ENCODE results near the gene GGPS1. TPM values are rescaled to one million over a fixed set of nuclear protein-coding genes. Genes with fewer than 3 reads are reported as not detected.
"Not testable (repeated sequence)": the region's sequence is repeated elsewhere in the genome, so short reads cannot be mapped to it uniquely, and the experiment has no call there.

GGPS1 gene
- total RNA-seq, 1 donor from 2014 or later, result 13.0 TPM

DNA sequence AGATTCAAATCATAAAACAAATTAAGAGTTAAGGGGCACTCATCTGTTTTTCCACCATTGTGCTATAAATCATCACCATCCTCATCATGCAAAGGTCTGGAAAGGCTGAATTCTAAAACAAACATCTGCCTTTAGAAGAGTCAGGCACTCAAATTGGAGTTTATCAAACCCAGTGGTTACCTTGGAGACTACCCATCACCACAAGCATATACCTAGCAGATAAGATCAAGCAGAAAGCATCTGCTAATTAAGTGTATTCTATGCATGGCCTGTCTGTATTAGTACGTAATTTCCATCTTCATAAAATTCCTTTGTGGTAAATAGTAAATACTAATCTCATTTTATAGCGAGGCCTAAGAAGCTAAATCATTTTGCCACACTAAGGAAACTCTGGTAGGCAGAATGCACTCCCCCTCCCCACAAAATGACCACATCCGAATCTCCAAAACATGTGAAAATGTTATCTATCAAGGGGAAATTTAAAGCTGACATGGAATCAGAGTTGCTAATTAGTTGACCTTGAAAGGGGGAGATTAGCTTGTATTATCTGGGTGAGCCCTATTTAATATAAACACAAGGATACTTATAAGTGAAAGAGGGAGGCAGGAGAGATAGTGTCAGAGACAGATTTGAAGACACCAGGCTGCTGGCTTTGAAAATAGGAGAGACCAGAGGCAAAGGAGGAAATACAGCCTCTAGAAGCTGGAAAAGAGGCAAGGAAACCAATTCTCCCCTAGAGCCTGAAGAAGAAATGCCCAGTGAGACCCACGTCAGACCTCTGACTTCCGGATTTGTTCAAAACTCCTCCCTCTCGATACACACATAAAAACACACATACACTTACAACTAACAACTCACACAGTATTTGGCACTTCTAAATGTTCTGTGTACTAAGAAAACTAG is 23.6 kb upstream of the GGPS1 start:
- H3K27ac ChIP-seq, result no peak overlapping the region
- intact Hi-C loops (cut with DNase I), result no loop called here
- H3K36me3 ChIP-seq, result no peaks in the 10 kb centered on the region
- H3K9me3 ChIP-seq, result no peaks in the 10 kb centered on the region
- H3K4me1 ChIP-seq, result peaks cover 73% of the 10 kb centered on the region
- H3K4me3 ChIP-seq, result no peak overlapping the region
- DNase-seq (ENCODE audit: extremely low spot score in 2 of 2), result no peak
- TF ChIP-seq POLR2A (IDR thresholded peaks at IDR 0.05) (no peak), POLR2AphosphoS5 (IDR thresholded peaks at IDR 0.05; ENCODE audit: insufficient read depth in 1 of 2, low read depth in 1 of 2) (no peak)
- TF ChIP-seq, protein P1, sequence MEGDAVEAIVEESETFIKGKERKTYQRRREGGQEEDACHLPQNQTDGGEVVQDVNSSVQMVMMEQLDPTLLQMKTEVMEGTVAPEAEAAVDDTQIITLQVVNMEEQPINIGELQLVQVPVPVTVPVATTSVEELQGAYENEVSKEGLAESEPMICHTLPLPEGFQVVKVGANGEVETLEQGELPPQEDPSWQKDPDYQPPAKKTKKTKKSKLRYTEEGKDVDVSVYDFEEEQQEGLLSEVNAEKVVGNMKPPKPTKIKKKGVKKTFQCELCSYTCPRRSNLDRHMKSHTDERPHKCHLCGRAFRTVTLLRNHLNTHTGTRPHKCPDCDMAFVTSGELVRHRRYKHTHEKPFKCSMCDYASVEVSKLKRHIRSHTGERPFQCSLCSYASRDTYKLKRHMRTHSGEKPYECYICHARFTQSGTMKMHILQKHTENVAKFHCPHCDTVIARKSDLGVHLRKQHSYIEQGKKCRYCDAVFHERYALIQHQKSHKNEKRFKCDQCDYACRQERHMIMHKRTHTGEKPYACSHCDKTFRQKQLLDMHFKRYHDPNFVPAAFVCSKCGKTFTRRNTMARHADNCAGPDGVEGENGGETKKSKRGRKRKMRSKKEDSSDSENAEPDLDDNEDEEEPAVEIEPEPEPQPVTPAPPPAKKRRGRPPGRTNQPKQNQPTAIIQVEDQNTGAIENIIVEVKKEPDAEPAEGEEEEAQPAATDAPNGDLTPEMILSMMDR (IDR thresholded peaks at IDR 0.05), result no peak
- no peaks in the 10 kb centered on the region for H3K27me3 ChIP-seq

DNA sequence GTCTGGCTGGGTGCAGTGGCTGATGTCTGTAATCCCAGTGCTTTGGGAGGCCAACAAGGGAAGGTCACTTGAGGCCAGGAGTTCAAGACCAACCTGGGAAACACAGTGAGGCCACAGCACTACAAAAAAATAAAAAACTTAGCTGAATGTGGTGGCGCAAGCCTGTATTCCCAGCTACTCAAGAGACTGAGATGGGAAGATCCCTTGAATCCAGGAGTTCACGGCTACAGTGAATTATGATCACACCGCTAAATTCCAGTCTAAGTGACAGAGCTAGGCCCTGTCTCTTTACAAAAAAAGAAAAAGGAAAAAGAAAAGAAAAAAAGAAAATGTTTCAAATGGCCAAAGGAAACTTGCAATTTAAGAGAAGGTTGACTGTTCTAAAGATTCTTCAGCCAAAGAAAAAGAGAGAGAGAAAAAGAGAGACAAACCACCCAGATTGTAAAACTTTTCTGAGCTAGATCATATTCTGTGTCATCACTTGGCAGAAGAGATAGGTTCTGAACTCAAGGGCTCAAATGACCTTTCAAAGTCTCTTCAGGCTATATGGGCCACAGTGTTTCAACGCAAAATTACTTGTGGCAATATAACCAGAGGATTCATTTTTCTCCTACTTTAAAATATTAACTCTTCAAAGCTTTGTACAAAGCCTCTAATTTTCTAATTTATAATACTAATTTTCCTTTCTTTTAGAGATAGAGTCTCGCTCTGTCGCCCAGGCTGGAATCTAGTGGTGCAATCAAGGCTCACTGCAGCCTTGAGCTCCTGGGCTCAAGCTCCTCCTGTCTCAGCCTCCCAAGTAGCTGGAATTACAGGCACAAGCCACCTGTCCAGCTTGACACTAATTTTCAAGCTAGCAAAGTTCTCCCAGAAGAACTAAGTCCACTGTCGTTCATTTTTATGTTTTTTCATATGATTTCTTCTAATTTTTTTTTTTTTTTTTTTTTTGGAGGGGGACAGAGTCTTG is 20.9 kb upstream of the GGPS1 start:
- H3K27ac ChIP-seq, result no peak overlapping the region
- no peak overlapping the region for H3K4me3 ChIP-seq
- H3K9me3 ChIP-seq, result no peaks in the 10 kb centered on the region
- H3K4me1 ChIP-seq, result peaks cover 83% of the 10 kb centered on the region
- H3K27me3 ChIP-seq, result no peaks in the 10 kb centered on the region
- no peaks in the 10 kb centered on the region for H3K36me3 ChIP-seq
- no peak for DNase-seq (ENCODE audit: extremely low spot score in 2 of 2)
- intact Hi-C loops (cut with DNase I), result no loop called here
- TF ChIP-seq POLR2A (IDR thresholded peaks at IDR 0.05) (no peak), POLR2AphosphoS5 (IDR thresholded peaks at IDR 0.05; ENCODE audit: insufficient read depth in 1 of 2, low read depth in 1 of 2) (no peak)
- TF ChIP-seq, protein P1 (IDR thresholded peaks at IDR 0.05), result no peak

DNA sequence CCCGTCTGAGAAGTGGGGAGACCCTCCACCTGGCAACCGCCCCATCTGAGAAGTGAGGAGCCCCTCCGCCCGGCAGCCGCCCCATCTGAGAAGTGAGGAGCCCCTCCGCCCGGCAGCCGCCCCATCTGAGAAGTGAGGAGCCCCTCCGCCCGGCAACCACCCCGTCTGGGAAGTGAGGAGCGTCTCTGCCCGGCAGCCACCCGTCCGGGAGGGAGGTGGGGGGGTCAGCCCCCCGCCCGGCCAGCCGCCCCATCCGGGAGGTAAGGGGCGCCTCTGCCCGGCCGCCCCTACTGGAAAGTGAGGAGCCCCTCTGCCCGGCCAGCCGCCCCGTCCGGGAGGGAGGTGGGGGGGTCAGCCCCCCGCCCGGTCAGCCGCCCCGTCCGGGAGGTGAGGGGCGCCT is 19.2 kb upstream of the GGPS1 start:
- DNase-seq (ENCODE audit: extremely low spot score in 2 of 2); H3K4me3 ChIP-seq; H3K36me3 ChIP-seq; H3K27ac ChIP-seq; H3K9me3 ChIP-seq; intact Hi-C loops (cut with DNase I); H3K27me3 ChIP-seq: not testable (repeated sequence)
- peaks cover 83% of the 10 kb centered on the region for H3K4me1 ChIP-seq

DNA sequence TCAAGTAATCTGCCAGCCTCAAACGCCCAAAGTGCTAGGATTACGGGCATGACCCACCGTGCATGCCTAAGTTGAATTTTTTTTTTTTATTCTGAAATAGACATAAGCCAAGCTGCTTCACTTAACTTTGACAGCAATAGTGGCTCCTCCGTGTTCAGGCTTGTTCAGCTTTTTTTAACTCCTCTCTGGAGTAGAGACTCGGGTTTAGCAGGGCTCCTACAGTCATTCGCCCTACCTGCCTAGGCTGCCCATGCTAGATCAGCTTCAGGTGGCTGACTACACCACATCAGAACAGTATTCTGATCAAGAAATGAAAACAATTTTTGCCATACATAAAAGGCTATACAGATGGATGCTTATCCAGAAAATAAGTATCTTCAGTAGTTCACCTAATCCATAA is 15.1 kb upstream of the GGPS1 start:
- TF ChIP-seq POLR2AphosphoS5 (IDR thresholded peaks at IDR 0.05; ENCODE audit: insufficient read depth in 1 of 2, low read depth in 1 of 2), result no peak
- TF ChIP-seq, protein P1 (IDR thresholded peaks at IDR 0.05), result no peak
- TF ChIP-seq POLR2A (IDR thresholded peaks at IDR 0.05), result no peak
- Histone ChIP-seq H3K4me3 (no peak overlapping the region), H3K27ac (peak overlapping the region; percentile 13), H3K27me3 (no peaks in the 10 kb centered on the region), H3K36me3 (no peaks in the 10 kb centered on the region), H3K4me1 (peaks cover 56% of the 10 kb centered on the region), H3K9me3 (no peaks in the 10 kb centered on the region)
- intact Hi-C loops (cut with DNase I), result no loop called here
- no peak for DNase-seq (ENCODE audit: extremely low spot score in 2 of 2)

DNA sequence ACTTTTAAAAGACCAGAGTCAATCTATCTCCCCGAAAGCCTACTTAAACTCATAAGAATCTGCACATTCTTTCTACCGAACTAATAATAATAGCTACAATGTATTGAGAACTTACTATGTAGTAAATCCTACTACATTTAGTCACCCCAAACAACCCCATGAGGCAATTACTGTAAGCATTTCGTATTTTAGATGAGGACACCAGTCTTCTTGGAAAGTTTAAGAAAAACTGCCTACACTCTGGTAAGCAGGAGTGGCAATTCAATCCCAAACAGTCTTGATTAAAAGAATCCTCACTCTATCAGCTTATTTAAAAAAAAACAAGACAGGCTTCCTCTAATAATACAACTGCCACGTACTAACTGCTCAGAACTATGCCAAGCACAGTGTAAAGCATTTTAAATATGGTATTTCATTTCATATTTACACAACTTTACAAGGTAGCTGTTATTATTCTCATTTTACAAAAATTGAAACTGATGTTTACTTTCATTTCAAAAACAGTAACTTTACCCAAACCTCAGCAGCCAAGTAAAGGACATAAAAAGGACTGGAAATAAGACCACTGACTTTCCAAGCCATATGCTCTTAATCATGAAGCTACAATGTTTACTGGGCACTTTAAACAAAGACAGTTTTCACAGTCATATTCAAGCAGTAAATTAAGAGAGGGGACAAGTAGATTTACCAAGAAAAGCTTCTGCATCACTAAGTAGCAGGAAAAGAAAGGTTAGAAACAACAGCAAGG is 14.3 kb upstream of the GGPS1 start:
- no peak for DNase-seq (ENCODE audit: extremely low spot score in 2 of 2)
- Histone ChIP-seq H3K4me3 (no peak overlapping the region), H3K27me3 (no peaks in the 10 kb centered on the region), H3K27ac (peak overlapping the region; percentile 13), H3K4me1 (peaks cover 54% of the 10 kb centered on the region), H3K9me3 (no peaks in the 10 kb centered on the region), H3K36me3 (no peaks in the 10 kb centered on the region)
- TF ChIP-seq, protein P1 (IDR thresholded peaks at IDR 0.05), result no peak
- TF ChIP-seq POLR2A (IDR thresholded peaks at IDR 0.05) (no peak), POLR2AphosphoS5 (IDR thresholded peaks at IDR 0.05; ENCODE audit: insufficient read depth in 1 of 2, low read depth in 1 of 2) (no peak)
- intact Hi-C loops (cut with DNase I), result no loop called here

All from vagina (tissue), 2 donors.